ENCODE results near the gene HDAC4. TPM values are rescaled to one million over a fixed set of nuclear protein-coding genes. Genes with fewer than 3 reads are reported as not detected.
A peak's percentile ranks its signal among the peaks of the same experiment; 100 is the strongest.

The HDAC4 gene
- total RNA-seq, 1 experiment from 2014 or later, result 44.4 TPM

DNA sequence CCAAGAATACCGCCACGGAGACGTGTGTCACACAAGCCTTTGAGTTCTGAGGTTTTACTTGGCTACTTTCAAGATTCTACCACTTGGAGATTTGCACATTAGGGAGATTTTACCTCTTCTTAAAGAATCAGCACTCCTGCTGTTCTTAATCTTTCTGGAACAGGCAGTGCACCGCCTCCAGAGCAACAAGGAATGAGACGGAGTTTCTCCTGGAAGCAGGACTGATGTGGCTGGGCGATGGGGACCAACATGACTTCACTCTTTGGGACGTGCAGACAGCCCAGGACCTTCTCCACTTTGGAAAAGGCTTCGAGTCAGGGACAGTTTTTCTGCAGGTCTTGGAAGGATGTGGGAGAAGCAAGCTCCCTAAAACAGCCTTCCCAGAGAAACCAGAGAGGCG lies 255.2 kb downstream of the HDAC4 start (continued):
- TF ChIP-seq FOXP1 (CRISPR knock-in tag; IDR thresholded peaks at IDR 0.05; ENCODE audit: borderline replicate concordance) (no peak), KAT7 (CRISPR knock-in tag; IDR thresholded peaks at IDR 0.05; ENCODE audit: borderline replicate concordance) (no peak), ZNF121 (CRISPR knock-in tag; IDR thresholded peaks at IDR 0.05) (no peak), NR2C2 (CRISPR knock-in tag; IDR thresholded peaks at IDR 0.05) (no peak), FOXJ3 (CRISPR knock-in tag; IDR thresholded peaks at IDR 0.05; ENCODE audit: borderline replicate concordance) (no peak), ELF4 (CRISPR knock-in tag; IDR thresholded peaks at IDR 0.05; ENCODE audit: low read depth) (no peak)
- TF ChIP-seq, protein P1, sequence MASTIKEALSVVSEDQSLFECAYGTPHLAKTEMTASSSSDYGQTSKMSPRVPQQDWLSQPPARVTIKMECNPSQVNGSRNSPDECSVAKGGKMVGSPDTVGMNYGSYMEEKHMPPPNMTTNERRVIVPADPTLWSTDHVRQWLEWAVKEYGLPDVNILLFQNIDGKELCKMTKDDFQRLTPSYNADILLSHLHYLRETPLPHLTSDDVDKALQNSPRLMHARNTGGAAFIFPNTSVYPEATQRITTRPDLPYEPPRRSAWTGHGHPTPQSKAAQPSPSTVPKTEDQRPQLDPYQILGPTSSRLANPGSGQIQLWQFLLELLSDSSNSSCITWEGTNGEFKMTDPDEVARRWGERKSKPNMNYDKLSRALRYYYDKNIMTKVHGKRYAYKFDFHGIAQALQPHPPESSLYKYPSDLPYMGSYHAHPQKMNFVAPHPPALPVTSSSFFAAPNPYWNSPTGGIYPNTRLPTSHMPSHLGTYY (CRISPR knock-in tag; IDR thresholded peaks at IDR 0.05), result no peak
- TF ChIP-seq, protein P2, sequence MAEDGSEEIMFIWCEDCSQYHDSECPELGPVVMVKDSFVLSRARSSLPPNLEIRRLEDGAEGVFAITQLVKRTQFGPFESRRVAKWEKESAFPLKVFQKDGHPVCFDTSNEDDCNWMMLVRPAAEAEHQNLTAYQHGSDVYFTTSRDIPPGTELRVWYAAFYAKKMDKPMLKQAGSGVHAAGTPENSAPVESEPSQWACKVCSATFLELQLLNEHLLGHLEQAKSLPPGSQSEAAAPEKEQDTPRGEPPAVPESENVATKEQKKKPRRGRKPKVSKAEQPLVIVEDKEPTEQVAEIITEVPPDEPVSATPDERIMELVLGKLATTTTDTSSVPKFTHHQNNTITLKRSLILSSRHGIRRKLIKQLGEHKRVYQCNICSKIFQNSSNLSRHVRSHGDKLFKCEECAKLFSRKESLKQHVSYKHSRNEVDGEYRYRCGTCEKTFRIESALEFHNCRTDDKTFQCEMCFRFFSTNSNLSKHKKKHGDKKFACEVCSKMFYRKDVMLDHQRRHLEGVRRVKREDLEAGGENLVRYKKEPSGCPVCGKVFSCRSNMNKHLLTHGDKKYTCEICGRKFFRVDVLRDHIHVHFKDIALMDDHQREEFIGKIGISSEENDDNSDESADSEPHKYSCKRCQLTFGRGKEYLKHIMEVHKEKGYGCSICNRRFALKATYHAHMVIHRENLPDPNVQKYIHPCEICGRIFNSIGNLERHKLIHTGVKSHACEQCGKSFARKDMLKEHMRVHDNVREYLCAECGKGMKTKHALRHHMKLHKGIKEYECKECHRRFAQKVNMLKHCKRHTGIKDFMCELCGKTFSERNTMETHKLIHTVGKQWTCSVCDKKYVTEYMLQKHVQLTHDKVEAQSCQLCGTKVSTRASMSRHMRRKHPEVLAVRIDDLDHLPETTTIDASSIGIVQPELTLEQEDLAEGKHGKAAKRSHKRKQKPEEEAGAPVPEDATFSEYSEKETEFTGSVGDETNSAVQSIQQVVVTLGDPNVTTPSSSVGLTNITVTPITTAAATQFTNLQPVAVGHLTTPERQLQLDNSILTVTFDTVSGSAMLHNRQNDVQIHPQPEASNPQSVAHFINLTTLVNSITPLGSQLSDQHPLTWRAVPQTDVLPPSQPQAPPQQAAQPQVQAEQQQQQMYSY (CRISPR knock-in tag; IDR thresholded peaks at IDR 0.05), result no peak

DNA sequence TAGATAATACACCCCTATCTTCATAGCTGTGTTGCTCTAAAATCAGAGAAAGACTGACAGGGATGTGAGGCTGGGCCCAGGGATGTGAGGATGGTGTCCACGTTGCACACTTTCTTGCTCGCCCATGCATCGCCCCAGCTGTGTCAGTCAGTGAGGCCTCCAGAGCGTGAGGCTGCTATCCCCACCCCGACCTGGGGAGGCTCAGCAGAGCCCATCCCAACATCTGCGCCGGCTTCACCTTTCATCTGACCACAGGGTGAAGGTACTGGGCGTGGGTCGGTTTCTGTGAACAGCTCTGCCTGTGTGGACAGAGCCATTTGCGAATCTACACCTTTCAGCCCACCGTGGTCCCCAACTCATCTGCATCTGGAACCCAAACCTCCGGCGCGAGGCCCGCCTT lies 255.7 kb downstream of the HDAC4 start:
- no peak overlapping the region for H3K4me3 Mint-ChIP-seq
- H3K36me3 Mint-ChIP-seq, result peaks cover 8% of the 10 kb centered on the region
- H3K27me3 Mint-ChIP-seq (ENCODE audit: low read depth), result no peaks in the 10 kb centered on the region
- DNase-seq (ENCODE audit: low spot score), result no peak
- POLR2A ChIA-PET, result no interaction called here
- H3K4me1 Mint-ChIP-seq, result no peaks in the 10 kb centered on the region
- H3K27ac Mint-ChIP-seq, result no peak overlapping the region
- no peaks in the 10 kb centered on the region for H3K9me3 Mint-ChIP-seq
- CTCF ChIA-PET, result interaction anchor here (1.1 to 2.5 kb wide), 4 partner anchors 12 to 75 kb away, joined by 3 to 14 read pairs (median 8); no protein-coding TSS in a partner anchor
- ATAC-seq, result peak; percentile 54
- TF ChIP-seq, protein P3, sequence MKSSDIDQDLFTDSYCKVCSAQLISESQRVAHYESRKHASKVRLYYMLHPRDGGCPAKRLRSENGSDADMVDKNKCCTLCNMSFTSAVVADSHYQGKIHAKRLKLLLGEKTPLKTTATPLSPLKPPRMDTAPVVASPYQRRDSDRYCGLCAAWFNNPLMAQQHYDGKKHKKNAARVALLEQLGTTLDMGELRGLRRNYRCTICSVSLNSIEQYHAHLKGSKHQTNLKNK (CRISPR knock-in tag; IDR thresholded peaks at IDR 0.05), result no peak
- TF ChIP-seq ZNF317 (CRISPR knock-in tag; IDR thresholded peaks at IDR 0.05; ENCODE audit: borderline replicate concordance, low read depth) (no peak), MXD4 (CRISPR knock-in tag; IDR thresholded peaks at IDR 0.05; ENCODE audit: borderline replicate concordance) (no peak), SP1 (CRISPR knock-in tag; conservative IDR thresholded peaks at IDR 0.05) (no peak), JUN (CRISPR knock-in tag; IDR thresholded peaks at IDR 0.05) (no peak), NR2C2 (CRISPR knock-in tag; IDR thresholded peaks at IDR 0.05) (no peak), ZNF671 (CRISPR knock-in tag; IDR thresholded peaks at IDR 0.05) (no peak)
- TF ChIP-seq, protein P4, sequence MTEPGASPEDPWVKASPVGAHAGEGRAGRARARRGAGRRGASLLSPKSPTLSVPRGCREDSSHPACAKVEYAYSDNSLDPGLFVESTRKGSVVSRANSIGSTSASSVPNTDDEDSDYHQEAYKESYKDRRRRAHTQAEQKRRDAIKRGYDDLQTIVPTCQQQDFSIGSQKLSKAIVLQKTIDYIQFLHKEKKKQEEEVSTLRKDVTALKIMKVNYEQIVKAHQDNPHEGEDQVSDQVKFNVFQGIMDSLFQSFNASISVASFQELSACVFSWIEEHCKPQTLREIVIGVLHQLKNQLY (CRISPR knock-in tag; IDR thresholded peaks at IDR 0.05), result no peak
- TF ChIP-seq, protein P5, sequence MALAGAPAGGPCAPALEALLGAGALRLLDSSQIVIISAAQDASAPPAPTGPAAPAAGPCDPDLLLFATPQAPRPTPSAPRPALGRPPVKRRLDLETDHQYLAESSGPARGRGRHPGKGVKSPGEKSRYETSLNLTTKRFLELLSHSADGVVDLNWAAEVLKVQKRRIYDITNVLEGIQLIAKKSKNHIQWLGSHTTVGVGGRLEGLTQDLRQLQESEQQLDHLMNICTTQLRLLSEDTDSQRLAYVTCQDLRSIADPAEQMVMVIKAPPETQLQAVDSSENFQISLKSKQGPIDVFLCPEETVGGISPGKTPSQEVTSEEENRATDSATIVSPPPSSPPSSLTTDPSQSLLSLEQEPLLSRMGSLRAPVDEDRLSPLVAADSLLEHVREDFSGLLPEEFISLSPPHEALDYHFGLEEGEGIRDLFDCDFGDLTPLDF (CRISPR knock-in tag; IDR thresholded peaks at IDR 0.05), result no peak
- TF ChIP-seq, protein P6, sequence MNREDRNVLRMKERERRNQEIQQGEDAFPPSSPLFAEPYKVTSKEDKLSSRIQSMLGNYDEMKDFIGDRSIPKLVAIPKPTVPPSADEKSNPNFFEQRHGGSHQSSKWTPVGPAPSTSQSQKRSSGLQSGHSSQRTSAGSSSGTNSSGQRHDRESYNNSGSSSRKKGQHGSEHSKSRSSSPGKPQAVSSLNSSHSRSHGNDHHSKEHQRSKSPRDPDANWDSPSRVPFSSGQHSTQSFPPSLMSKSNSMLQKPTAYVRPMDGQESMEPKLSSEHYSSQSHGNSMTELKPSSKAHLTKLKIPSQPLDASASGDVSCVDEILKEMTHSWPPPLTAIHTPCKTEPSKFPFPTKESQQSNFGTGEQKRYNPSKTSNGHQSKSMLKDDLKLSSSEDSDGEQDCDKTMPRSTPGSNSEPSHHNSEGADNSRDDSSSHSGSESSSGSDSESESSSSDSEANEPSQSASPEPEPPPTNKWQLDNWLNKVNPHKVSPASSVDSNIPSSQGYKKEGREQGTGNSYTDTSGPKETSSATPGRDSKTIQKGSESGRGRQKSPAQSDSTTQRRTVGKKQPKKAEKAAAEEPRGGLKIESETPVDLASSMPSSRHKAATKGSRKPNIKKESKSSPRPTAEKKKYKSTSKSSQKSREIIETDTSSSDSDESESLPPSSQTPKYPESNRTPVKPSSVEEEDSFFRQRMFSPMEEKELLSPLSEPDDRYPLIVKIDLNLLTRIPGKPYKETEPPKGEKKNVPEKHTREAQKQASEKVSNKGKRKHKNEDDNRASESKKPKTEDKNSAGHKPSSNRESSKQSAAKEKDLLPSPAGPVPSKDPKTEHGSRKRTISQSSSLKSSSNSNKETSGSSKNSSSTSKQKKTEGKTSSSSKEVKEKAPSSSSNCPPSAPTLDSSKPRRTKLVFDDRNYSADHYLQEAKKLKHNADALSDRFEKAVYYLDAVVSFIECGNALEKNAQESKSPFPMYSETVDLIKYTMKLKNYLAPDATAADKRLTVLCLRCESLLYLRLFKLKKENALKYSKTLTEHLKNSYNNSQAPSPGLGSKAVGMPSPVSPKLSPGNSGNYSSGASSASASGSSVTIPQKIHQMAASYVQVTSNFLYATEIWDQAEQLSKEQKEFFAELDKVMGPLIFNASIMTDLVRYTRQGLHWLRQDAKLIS (CRISPR knock-in tag; IDR thresholded peaks at IDR 0.05; ENCODE audit: borderline replicate concordance), result no peak
- TF ChIP-seq, protein P7, sequence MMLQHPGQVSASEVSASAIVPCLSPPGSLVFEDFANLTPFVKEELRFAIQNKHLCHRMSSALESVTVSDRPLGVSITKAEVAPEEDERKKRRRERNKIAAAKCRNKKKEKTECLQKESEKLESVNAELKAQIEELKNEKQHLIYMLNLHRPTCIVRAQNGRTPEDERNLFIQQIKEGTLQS (CRISPR knock-in tag; conservative IDR thresholded peaks at IDR 0.05), result no peak
- TF ChIP-seq, protein P8, sequence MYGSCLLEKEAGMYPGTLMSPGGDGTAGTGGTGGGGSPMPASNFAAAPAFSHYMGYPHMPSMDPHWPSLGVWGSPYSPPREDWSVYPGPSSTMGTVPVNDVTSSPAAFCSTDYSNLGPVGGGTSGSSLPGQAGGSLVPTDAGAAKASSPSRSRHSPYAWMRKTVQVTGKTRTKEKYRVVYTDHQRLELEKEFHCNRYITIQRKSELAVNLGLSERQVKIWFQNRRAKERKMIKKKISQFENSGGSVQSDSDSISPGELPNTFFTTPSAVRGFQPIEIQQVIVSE (CRISPR knock-in tag; IDR thresholded peaks at IDR 0.05; ENCODE audit: borderline replicate concordance), result no peak
- TF ChIP-seq, protein P9, sequence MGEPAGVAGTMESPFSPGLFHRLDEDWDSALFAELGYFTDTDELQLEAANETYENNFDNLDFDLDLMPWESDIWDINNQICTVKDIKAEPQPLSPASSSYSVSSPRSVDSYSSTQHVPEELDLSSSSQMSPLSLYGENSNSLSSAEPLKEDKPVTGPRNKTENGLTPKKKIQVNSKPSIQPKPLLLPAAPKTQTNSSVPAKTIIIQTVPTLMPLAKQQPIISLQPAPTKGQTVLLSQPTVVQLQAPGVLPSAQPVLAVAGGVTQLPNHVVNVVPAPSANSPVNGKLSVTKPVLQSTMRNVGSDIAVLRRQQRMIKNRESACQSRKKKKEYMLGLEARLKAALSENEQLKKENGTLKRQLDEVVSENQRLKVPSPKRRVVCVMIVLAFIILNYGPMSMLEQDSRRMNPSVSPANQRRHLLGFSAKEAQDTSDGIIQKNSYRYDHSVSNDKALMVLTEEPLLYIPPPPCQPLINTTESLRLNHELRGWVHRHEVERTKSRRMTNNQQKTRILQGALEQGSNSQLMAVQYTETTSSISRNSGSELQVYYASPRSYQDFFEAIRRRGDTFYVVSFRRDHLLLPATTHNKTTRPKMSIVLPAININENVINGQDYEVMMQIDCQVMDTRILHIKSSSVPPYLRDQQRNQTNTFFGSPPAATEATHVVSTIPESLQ (CRISPR knock-in tag; IDR thresholded peaks at IDR 0.05), result no peak
- TF ChIP-seq, protein P10, sequence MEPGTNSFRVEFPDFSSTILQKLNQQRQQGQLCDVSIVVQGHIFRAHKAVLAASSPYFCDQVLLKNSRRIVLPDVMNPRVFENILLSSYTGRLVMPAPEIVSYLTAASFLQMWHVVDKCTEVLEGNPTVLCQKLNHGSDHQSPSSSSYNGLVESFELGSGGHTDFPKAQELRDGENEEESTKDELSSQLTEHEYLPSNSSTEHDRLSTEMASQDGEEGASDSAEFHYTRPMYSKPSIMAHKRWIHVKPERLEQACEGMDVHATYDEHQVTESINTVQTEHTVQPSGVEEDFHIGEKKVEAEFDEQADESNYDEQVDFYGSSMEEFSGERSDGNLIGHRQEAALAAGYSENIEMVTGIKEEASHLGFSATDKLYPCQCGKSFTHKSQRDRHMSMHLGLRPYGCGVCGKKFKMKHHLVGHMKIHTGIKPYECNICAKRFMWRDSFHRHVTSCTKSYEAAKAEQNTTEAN (CRISPR knock-in tag; IDR thresholded peaks at IDR 0.05), result no peak

Measured in WTC11 (cell line).